ENCODE data around the gene SOX1. TPM values are rescaled to one million over a fixed set of nuclear protein-coding genes. Genes with fewer than 3 reads are reported as not detected.

SOX1 gene
- total RNA-seq, 2 experiments from 2014 or later, result not detected

GRCh38 chr13:112060899-112061366 is 6.0 kb upstream of the SOX1 start:
- ChIA-PET POLR2A (no interaction called here), CTCF (interaction anchor here (1.3 kb wide), 1 partner anchor 10 kb away, joined by 3 read pairs; no protein-coding TSS in a partner anchor)
- H3K4me1 Mint-ChIP-seq (ENCODE audit: low read depth), result peaks cover 5% of the 10 kb centered on the region
- intact Hi-C loops (cut with micrococcal nuclease), result no loop called here
- no peaks in the 10 kb centered on the region for H3K9me3 Mint-ChIP-seq
- H3K27me3 Mint-ChIP-seq, result peaks cover 82% of the 10 kb centered on the region
- DNase-seq (no peak), ATAC-seq (no peak)
- no peak overlapping the region for H3K27ac Mint-ChIP-seq
- no peaks in the 10 kb centered on the region for H3K36me3 Mint-ChIP-seq (ENCODE audit: low read depth)
- TF ChIP-seq CTCF (IDR thresholded peaks at IDR 0.05), result no peak
- H3K4me3 Mint-ChIP-seq, result no peak overlapping the region

- no peak for ATAC-seq
- peaks cover 7% of the 10 kb centered on the region for H3K4me1 Mint-ChIP-seq (ENCODE audit: low read depth)
These were observed 5.4 kb upstream of the SOX1 start for GRCh38 chr13:112061367-112062061.

GRCh38 chr13:112062072-112062567 is 4.8 kb upstream of the SOX1 start:
- H3K9me3 Mint-ChIP-seq, result no peaks in the 10 kb centered on the region
- no peak for TF ChIP-seq CTCF (IDR thresholded peaks at IDR 0.05)
- no peaks in the 10 kb centered on the region for H3K36me3 Mint-ChIP-seq (ENCODE audit: low read depth)
- no peak overlapping the region for H3K4me3 Mint-ChIP-seq
- ATAC-seq (no peak), DNase-seq (no peak)
- H3K27me3 Mint-ChIP-seq, result peaks cover 79% of the 10 kb centered on the region
- ChIA-PET CTCF (interaction anchor here (1.3 kb wide), 1 partner anchor 9 kb away, joined by 3 read pairs; no protein-coding TSS in a partner anchor), POLR2A (no interaction called here)
- no peak overlapping the region for H3K27ac Mint-ChIP-seq
- peaks cover 7% of the 10 kb centered on the region for H3K4me1 Mint-ChIP-seq (ENCODE audit: low read depth)
- intact Hi-C loops (cut with micrococcal nuclease), result no loop called here

More at GRCh38 chr13:112061367-112062061, 5.4 kb upstream of the SOX1 start:
- Mint-ChIP-seq H3K27me3 (peaks cover 83% of the 10 kb centered on the region), H3K4me3 (no peak overlapping the region), H3K9me3 (no peaks in the 10 kb centered on the region), H3K27ac (no peak overlapping the region), H3K36me3 (ENCODE audit: low read depth) (no peaks in the 10 kb centered on the region)
- CTCF ChIA-PET, result interaction anchor here (1.3 kb wide), 1 partner anchor 10 kb away, joined by 3 read pairs; no protein-coding TSS in a partner anchor
- TF ChIP-seq CTCF (IDR thresholded peaks at IDR 0.05), result no peak
- intact Hi-C loops (cut with micrococcal nuclease), result no loop called here
- POLR2A ChIA-PET, result no interaction called here
- no peak for DNase-seq

- H3K4me3 Mint-ChIP-seq, result no peak overlapping the region
- H3K9me3 Mint-ChIP-seq, result no peaks in the 10 kb centered on the region
- no peak for DNase-seq
- ATAC-seq, result no peak
- intact Hi-C loops (cut with micrococcal nuclease), result no loop called here
- CTCF ChIA-PET, result interaction anchor here (0.8 to 2.1 kb wide), 2 partner anchors 10 to 13 kb away, joined by 3 to 4 read pairs; no protein-coding TSS in a partner anchor
- H3K36me3 Mint-ChIP-seq (ENCODE audit: low read depth), result no peaks in the 10 kb centered on the region
- H3K4me1 Mint-ChIP-seq (ENCODE audit: low read depth), result peaks cover 7% of the 10 kb centered on the region
- no peak overlapping the region for H3K27ac Mint-ChIP-seq
- POLR2A ChIA-PET, result no interaction called here
- no peak for TF ChIP-seq CTCF (IDR thresholded peaks at IDR 0.05)
- peaks cover 76% of the 10 kb centered on the region for H3K27me3 Mint-ChIP-seq
These were observed 4.1 kb upstream of the SOX1 start for GRCh38 chr13:112062571-112063570.
